ENCODE data around the gene CSAG1.
"Not testable (repeated sequence)": the region's sequence is repeated elsewhere in the genome, so short reads cannot be mapped to it uniquely, and the experiment has no call there.

CSAG1 gene, protein sequence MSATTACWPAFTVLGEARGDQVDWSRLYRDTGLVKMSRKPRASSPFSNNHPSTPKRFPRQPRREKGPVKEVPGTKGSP

DNA sequence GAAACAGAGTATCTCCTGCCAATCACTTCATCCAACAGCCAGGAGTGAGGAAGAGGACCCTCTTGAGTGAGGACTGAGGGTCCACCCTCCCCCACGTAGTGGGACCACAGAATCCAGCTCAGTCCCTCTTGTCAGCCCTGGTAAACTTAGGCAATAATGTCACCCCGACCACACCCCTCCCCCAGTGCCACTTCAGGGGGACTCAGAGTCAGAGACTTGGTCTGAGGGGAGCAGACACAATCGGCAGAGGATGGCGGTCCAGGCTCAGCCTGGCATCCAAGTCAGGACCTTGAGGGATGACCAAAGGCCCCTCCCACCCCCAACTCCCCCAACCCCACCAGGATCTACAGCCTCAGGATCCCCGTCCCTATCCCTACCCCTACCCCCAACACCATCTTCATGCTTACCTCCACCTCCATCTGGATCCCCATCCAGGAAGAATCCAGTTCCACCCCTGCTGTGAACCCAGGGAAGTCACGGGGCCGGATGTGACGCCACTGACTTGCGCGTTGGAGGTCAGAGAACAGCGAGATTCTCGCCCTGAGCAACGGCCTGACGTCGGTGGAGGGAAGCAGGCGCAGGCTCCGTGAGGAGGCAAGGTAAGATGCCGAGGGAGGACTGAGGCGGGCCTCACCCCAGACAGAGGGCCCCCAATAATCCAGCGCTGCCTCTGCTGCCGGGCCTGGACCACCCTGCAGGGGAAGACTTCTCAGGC, at the start of gene CSAG1, which contains the start of gene MAGEA12:
Gene CSAG1, minus strand, starts transcription at position 461 of the 715 bp plus-strand sequence. CDS start 1,261 bp downstream, outside the sequence.
Gene MAGEA12, plus strand, starts transcription at position 497 of the 715 bp plus-strand sequence. CDS start 2,405 bp downstream, outside the sequence.
- no peak for DNase-seq

DNA sequence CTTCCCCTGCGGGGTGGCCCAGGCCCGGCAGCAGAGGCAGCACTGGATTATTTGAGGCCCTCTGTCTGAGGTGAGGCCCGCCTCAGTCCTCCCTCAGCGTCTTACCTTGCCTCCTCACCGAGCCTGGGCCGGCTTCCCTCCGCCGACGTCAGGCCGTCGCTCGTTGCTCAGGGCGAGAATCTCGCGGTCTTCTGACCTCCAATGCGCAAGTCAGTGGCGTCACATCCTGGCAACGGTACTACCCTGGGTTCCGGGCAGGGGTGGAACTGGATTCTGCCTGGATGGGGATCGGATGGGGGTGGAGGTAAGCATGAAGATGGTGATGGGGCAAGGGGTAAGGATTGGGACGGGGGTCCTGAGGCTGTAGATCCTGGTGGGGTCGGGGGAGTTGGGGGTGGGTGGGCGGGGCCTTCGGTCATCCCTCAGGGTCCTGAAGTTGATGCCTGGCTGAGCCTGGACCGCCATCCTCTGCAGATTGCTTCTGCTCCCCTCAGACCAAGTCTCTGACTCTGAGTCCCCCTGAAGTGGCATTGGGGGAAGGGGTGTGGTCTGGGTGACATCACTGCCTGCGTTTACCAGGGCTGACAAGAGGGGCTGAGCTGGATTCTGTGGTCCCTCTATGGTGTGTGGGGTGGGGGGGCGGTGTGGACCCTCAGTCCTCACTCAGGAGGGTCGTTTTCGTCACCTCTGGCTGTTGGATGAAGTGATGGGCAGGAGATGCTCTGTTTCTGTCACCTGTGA, 36.2 kb upstream of the CSAG1 start, which contains the start of gene MAGEA6:
Gene MAGEA6, minus strand, starts transcription at position 141 of the 741 bp plus-strand sequence. CDS start 2,039 bp downstream, outside the sequence.
- not testable (repeated sequence) for DNase-seq

DNA sequence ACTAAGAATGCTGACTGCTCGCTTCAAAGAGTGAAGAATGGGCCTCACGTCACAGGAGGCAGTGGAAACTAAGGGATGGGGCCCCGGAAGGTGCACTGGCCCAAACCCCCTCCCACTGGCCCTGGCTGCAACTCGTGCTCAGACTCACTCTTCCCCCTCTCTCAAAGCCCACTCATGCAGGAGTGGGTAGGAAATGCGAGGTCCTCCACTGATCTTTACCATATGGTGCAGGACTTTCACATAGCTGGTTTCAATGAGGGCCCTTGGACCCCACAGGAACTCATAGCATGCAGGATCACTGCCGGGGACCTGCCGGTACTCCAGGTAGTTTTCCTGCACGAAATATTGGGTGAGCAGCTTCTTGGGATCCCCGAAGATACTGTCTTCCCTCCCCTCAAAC, 33.0 kb upstream of the CSAG1 start:
- DNase-seq: not testable (repeated sequence)

DNA sequence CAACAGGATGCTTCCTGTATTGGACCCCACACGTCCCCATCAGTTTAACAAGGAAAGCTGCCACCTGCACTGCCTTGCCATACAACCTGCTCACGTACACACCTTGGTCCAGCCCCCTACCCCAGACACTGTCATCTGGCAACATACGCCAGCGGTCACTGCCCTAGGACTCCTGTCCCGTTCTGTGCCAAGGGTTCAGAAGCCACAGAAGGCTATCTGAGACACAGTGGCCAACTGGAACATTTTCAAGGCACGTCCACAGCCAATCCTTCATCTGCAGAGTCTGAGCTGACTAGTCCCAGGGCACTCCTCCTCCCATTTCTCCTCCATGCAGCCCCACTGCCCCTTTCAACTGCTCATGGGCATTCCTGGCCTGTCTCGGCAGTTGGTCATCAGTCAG, 28.1 kb upstream of the CSAG1 start:
- DNase-seq: not testable (repeated sequence)

DNA sequence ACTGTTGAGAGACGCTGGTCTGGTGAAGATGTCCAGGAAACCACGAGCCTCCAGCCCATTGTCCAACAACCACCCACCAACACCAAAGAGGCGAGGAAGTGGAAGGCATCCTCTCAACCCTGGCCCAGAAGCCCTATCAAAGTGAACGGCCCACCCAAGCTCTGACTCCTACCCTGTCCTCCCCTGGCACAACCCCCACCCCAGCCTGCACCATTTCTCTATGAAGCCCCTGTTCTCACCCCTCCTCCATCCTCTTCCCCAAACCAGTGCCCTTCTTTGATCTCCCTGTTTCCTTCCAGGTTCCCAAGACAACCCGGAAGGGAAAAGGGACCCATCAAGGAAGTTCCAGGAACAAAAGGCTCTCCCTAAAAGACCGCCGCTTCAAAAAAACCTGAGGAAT, 26.0 kb upstream of the CSAG1 start:
- DNase-seq: not testable (repeated sequence)

DNA sequence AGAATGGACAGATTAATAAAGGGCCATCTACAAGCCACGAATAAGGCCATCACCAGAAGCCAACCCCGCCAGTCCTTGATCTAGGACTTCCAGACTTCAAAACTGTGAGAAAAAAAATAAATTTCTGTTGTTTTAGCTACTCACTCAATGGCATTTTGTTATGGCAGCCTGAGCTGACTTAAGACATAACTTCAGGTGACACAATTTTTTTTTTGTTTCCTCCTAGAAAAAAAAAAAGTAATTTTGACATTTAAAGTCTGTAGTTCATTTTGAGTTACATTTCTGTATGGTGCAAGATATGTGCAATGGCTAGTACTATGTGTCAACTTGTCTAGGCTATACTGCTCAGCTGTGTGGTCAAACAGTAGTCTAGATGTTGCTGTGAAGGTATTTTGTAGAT, 25.4 kb upstream of the CSAG1 start, which contains the start of gene CSAG3:
Gene CSAG3, plus strand, starts transcription at position 301 of the 400 bp plus-strand sequence.
- not testable (repeated sequence) for DNase-seq

DNA sequence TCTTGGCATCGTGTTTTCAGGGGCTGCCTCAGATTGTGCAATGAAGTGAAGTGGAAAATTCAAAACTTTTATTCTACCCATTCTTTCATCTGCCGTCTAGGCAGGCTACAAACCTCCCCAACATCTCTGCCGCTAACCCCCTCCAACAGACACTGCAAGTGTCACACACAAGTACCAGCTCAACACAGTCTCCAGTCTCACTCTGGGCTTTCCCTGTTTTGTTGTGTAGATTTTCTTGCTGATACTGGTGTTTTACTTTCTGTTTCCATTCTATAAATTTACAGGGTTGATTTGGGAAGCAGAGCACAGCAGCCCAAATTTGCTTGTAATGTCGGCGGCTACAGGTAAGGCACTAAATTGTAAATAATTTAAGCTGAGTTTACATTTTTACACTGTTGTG, 21.4 kb upstream of the CSAG1 start:
- DNase-seq: not testable (repeated sequence)

DNA sequence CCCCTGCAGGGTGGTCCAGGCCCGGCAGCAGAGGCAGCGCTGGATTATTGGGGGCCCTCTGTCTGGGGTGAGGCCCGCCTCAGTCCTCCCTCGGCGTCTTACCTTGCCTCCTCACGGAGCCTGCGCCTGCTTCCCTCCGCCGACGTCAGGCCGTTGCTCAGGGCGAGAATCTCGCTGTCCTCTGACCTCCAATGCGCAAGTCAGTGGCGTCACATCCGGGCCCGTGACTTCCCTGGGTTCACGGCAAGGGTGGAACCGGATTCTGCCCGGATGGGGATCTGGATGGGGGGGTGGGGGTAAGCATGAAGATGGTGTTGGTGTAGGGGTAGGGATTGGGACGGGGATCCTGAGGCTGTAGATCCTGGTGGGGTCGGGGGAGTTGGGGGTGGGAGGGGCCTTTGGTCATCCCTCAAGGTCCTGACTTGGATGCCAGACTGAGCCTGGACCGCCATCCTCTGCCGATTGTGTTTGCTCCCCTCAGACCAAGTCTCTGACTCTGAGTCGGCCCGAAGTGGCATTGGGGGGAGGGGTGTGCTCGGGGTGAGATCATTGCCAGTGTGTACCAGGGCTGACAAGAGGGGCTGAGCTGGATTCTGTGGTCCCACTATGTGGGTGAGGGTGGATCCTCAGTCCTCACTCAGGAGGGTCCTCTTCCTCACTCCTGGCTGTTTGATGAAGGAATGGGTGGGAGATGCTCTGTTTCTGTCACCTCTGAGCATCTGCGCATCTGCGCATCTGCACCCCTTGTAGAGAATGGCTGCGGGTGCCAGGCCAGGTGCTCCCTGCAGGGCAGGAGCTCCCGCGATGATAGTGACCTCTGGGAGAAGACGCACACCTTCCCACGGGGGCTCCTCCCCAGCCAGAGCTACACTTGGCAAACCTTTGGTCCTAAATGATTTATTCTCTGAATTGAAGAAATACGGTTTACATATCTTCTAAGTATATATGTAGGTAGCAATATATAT, 20.4 kb upstream of the CSAG1 start, which contains the start of gene MAGEA2:
Gene MAGEA2, minus strand, starts transcription at position 157 of the 965 bp plus-strand sequence. CDS start 2,479 bp downstream, outside the sequence.
- DNase-seq: not testable (repeated sequence)

DNA sequence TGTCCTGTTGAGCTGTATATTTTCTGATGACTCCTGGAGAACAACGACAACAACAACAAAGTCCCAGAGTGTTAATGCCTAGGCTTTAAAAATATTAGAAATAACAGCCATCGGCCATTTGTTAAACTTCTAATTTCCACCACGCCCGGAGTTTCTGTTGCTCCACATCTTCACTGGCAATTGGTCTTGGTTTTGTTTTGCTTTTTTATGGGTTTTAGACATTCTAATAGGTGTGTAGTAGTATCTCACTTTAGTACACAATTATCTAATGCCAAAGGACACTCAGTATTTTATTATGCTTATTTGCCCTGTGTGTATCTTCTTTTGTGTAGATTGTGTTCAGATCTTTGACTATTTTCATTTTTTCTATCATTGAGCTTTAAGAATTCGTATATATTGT, 5.0 kb upstream of the CSAG1 start:
- DNase-seq: no peak

DNA sequence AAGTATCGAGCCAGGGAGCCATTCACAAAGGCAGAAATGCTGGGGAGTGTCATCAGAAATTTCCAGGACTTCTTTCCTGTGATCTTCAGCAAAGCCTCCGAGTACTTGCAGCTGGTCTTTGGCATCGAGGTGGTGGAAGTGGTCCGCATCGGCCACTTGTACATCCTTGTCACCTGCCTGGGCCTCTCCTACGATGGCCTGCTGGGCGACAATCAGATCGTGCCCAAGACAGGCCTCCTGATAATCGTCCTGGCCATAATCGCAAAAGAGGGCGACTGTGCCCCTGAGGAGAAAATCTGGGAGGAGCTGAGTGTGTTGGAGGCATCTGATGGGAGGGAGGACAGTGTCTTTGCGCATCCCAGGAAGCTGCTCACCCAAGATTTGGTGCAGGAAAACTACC, 3.0 kb upstream of the CSAG1 start:
- not testable (repeated sequence) for DNase-seq

DNA sequence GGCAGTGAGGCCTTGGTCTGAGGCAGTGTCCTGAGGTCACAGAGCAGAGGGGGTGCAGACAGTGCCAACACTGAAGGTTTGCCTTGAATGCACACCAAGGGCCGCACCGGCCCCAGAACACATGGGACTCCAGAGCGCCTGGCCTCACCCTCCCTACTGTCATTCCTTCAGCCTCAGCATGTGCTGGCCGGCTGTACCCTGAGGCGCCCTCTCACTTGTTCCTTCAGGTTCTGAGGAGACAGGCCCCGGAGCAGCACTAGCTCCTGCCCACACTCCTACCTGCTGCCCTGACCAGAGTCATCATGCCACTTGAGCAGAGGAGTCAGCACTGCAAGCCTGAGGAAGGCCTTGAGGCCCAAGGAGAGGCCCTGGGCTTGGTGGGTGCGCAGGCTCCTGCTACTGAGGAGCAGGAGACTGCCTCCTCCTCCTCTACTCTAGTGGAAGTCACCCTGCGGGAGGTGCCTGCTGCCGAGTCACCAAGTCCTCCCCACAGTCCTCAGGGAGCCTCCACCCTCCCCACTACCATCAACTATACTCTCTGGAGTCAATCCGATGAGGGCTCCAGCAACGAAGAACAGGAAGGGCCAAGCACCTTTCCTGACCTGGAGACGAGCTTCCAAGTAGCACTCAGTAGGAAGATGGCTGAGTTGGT, 2.5 kb upstream of the CSAG1 start:
- DNase-seq: no peak

DNA sequence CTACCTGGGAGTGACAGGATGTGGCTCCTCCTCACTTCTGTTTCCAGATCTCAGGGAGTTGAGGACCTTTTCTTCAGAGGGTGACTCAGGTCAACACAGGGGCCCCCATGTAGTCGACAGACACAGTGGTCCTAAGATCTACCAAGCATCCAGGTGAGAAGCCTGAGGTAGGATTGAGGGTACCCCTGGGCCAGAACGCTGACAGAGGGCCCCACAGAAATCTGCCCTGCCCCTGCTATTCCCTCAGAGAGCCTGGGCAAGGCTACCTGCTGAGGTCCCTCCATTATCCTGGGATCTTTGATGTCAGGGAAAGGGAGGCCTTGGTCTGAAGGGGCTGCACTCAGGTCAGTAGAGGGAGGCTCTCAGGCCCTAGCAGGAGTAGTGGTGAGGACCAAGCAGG, 1.6 kb upstream of the CSAG1 start:
- DNase-seq: no peak

DNA sequence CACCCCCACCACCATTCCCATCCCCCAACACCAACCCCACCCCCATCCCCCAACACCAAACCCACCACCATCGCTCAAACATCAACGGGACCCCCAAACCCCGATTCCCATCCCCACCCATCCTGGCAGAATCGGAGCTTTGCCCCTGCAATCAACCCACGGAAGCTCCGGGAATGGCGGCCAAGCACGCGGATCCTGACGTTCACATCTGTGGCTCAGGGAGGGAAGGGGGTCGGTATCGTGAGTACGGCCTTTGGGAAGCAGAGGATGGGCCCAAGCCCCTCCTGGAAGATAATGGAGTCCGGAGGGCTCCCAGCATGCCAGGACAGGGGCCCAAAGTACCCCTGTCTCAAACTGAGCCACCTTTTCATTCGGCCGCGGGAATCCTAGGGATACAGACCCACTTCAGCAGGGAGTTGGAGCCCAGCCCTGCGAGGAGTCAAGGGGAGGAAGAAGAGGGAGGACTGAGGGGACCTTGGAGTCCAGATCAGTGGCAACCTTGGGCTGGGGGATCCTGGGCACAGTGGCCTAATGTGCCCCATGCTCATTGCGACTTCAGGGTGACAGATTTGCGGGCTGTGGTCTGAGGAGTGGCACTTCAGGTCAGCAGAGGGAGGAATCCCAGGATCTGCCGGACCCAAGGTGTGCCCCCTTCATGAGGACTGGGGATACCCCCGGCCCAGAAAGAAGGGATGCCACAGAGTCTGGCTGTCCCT, 780 bp upstream of the CSAG1 start:
- not testable (repeated sequence) for DNase-seq

DNA sequence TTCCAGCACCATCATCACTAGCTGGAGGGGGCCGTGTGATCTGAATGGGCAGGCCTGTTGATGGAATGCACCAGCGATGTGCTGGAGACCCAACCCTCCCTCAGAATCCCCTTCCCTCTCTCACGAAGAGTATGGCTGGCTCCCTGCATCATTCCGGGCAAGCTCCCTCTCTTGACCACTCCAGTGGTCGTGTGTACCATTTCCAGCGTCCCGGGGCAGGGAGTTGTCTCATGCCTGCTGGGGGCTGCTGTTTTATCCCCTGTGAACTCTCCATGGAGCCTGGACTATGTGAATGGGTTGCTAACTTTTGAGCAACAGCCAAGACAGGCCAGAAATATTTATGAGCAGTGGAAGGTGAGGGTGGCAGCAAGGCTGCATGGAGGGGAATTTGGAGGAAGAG, 8.1 kb downstream of the CSAG1 start:
- DNase-seq: no peak

DNA sequence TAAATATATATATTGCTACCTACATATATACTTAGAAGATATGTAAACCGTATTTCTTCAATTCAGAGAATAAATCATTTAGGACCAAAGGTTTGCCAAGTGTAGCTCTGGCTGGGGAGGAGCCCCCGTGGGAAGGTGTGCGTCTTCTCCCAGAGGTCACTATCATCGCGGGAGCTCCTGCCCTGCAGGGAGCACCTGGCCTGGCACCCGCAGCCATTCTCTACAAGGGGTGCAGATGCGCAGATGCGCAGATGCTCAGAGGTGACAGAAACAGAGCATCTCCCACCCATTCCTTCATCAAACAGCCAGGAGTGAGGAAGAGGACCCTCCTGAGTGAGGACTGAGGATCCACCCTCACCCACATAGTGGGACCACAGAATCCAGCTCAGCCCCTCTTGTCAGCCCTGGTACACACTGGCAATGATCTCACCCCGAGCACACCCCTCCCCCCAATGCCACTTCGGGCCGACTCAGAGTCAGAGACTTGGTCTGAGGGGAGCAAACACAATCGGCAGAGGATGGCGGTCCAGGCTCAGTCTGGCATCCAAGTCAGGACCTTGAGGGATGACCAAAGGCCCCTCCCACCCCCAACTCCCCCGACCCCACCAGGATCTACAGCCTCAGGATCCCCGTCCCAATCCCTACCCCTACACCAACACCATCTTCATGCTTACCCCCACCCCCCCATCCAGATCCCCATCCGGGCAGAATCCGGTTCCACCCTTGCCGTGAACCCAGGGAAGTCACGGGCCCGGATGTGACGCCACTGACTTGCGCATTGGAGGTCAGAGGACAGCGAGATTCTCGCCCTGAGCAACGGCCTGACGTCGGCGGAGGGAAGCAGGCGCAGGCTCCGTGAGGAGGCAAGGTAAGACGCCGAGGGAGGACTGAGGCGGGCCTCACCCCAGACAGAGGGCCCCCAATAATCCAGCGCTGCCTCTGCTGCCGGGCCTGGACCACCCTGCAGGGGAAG, 19.4 kb downstream of the CSAG1 start, which contains the start of gene MAGEA2B:
Gene MAGEA2B, plus strand, starts transcription at position 814 of the 973 bp plus-strand sequence. CDS start 2,479 bp downstream, outside the sequence.
- not testable (repeated sequence) for DNase-seq

DNA sequence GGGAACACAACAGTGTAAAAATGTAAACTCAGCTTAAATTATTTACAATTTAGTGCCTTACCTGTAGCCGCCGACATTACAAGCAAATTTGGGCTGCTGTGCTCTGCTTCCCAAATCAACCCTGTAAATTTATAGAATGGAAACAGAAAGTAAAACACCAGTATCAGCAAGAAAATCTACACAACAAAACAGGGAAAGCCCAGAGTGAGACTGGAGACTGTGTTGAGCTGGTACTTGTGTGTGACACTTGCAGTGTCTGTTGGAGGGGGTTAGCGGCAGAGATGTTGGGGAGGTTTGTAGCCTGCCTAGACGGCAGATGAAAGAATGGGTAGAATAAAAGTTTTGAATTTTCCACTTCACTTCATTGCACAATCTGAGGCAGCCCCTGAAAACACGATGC, 20.3 kb downstream of the CSAG1 start:
- not testable (repeated sequence) for DNase-seq

DNA sequence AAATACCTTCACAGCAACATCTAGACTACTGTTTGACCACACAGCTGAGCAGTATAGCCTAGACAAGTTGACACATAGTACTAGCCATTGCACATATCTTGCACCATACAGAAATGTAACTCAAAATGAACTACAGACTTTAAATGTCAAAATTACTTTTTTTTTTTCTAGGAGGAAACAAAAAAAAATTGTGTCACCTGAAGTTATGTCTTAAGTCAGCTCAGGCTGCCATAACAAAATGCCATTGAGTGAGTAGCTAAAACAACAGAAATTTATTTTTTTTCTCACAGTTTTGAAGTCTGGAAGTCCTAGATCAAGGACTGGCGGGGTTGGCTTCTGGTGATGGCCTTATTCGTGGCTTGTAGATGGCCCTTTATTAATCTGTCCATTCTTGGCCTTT, 24.3 kb downstream of the CSAG1 start, which contains the start of gene CSAG2:
Gene CSAG2, minus strand, starts transcription at position 101 of the 400 bp plus-strand sequence. CDS start 161 bp downstream, outside the sequence.
- not testable (repeated sequence) for DNase-seq

DNA sequence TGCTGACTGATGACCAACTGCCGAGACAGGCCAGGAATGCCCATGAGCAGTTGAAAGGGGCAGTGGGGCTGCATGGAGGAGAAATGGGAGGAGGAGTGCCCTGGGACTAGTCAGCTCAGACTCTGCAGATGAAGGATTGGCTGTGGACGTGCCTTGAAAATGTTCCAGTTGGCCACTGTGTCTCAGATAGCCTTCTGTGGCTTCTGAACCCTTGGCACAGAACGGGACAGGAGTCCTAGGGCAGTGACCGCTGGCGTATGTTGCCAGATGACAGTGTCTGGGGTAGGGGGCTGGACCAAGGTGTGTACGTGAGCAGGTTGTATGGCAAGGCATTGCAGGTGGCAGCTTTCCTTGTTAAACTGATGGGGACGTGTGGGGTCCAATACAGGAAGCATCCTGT, 27.0 kb downstream of the CSAG1 start:
- DNase-seq: not testable (repeated sequence)

DNA sequence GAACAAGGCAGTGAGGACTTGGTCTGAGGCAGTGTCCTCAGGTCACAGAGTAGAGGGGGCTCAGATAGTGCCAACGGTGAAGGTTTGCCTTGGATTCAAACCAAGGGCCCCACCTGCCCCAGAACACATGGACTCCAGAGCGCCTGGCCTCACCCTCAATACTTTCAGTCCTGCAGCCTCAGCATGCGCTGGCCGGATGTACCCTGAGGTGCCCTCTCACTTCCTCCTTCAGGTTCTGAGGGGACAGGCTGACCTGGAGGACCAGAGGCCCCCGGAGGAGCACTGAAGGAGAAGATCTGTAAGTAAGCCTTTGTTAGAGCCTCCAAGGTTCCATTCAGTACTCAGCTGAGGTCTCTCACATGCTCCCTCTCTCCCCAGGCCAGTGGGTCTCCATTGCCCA, 33.1 kb downstream of the CSAG1 start:
- not testable (repeated sequence) for DNase-seq
